GM21367 (cell line): ENCODE measurements around the gene INTS4.
"Not testable (repeated sequence)": the region's sequence is repeated elsewhere in the genome, so short reads cannot be mapped to it uniquely, and the experiment has no call there.

Experiments used
- ATAC-seq: cut with Tn5 transposase; IDR thresholded peaks from one replicate; pipeline ENCODE4 v1.9.1; 2021; ENCODE audit not compliant: unreplicated experiment

INTS4 gene

DNA sequence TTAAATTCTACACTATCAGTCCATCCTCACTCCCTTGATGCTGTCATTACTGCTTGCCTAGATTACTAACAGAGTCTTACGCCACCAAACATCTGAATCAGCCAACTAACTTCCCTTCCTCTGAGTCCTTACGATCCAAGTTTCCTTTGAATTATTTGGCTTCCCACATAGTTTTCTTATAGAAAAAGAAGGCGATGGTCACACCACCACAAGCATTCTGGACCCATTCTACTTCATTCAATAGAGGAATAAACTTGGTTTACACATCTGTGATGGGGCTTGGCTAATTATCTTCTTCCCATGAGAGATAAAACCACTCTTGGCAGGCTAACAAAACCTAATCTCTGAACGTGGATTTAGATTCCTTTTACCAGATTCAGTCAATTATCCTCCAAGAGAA lies 35.0 kb downstream of the INTS4 start:
- no peak for ATAC-seq

DNA sequence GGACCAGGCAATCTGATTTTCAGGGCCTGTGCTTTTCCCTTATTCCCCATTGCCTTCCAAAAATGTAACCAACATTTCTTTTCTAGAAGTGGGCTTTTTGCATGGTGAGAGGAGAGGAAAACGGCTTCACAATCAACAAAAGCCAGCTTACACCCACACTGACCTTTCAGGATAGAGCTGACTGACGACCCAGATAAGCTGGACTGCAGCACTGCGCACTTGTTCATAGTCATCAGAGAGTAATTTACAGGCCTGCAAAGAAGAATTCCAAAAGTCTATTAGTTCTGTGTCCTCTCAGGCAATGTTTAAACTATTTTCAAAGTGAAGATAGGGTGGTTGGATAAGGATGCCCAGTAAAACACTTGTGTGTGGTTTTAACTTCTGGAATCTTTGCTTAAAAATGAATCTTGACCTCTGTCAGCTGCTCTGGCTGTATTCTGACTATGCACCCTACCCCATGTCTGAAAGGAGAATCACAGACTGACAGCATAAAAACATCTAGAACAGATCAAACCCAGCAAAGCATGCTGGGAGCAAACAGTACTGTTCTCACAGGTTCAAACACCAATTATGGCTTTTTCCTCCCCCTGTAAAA lies 35.8 kb downstream of the INTS4 start:
- not testable (repeated sequence) for ATAC-seq

- ATAC-seq, result not testable (repeated sequence)
These were observed 51.2 kb downstream of the INTS4 start for GRCh38 chr11:77943296-77943695.

- ATAC-seq, result not testable (repeated sequence)
These were observed 52.0 kb downstream of the INTS4 start for GRCh38 chr11:77942465-77942864.

DNA sequence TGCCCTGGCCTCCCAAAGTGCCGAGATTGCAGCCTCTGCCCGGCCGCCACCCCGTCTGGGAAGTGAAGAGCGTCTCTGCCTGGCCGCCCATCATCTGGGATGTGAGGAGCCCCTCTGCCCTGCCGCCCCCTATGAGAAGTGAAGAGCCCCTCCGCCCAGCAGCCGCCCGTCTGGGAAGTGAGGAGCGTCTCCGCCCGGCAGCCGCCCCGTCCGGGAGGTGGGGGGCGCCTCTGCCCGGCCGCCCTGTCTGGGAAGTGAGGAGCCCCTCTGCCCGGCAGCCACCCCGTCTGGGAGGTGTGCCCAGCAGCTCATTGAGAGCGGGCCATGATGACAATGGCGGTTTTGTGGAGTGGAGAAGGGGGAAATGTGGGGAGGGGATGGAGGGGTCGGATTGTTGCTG lies 60.9 kb downstream of the INTS4 start:
- ATAC-seq, result not testable (repeated sequence)

- not testable (repeated sequence) for ATAC-seq
These were observed 63.9 kb downstream of the INTS4 start for GRCh38 chr11:77930334-77931208.

GRCh38 chr11:77917713-77918112 lies 76.8 kb downstream of the INTS4 start:
- ATAC-seq, result not testable (repeated sequence)

DNA sequence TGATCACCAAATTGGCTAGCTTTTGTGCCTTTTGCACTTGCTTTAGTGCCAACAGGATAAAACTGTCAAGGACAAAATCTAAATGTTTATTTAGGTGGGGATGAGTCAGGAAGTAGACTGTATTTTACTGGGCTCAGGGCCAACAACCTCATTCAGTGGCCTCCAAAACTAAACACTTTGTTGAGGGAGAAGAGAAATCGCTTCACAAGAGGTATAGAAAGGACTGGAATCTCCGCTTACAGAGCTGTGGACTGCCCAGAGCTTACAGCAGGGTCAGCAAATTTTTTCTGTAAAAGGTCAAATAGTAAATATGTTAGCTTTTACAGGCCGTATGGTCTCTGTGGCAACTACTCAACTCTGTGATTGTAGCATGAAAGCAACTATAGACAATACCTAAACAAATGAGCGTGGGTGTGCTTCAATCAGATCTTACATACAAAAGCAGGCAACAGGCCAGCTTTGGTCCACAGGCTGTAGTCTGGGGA lies 80.1 kb downstream of the INTS4 start:
- ATAC-seq, result not testable (repeated sequence)

GRCh38 chr11:77913608-77914306 lies 80.7 kb downstream of the INTS4 start:
- not testable (repeated sequence) for ATAC-seq

- ATAC-seq, result not testable (repeated sequence)
These were observed 83.6 kb downstream of the INTS4 start for GRCh38 chr11:77910828-77911227.

DNA sequence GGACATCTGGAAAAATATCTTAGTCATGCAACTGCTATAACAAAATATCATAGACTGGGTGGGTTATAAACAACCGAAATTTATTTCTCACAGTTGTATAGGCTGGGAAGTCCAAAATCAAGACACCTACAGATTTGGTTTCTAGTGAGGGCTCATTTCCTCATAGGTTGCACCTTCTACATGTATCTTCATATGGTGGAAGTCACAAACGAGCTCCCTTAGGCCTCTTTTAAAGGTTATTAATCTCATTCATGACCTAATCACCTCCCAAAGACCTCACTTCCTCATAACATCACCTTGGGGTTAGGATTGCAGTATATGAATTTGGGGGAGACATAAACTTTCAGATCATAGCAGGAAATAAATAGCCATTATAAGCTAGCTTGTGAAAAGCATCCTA lies 85.2 kb downstream of the INTS4 start:
- no peak for ATAC-seq

GRCh38 chr11:77908835-77909234 lies 85.6 kb downstream of the INTS4 start:
- no peak for ATAC-seq

DNA sequence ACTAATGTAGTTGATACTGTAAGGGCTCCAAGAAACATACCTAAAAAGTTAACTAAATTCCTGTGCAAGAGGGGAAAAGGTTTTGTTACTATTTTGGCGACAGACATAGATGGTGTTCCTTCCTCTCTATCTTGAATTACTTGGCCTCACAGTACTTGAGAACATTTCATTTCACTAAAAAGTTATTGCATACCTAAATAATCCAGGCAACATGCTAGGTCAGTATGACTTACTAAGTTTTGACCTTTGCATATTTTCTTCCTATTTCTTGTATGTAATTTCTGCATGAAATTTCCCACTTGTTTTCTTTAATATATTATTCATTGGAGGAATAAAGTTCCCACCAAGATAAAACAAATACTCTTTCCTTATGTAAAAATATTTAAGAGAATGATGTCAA lies 99.5 kb downstream of the INTS4 start:
- ATAC-seq, result not testable (repeated sequence)

DNA sequence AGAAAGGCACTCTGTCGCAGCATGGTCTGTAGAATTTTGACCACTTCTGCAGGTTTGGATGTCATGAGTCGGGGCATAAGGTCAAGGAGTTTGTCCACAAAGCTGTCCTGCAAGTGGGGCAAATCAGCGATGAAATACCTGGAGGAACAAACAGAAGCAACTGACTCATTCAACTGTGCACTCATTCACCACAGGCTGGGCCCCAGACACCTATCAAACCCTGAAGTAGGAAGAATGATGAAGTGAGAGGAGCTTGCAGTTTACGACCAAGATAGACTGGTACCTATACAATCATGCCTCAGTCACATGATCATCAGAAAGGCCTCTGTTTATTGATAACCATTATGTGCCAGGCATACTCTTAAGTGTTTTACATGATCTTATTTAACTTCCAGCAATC lies 102.8 kb downstream of the INTS4 start:
- not testable (repeated sequence) for ATAC-seq

DNA sequence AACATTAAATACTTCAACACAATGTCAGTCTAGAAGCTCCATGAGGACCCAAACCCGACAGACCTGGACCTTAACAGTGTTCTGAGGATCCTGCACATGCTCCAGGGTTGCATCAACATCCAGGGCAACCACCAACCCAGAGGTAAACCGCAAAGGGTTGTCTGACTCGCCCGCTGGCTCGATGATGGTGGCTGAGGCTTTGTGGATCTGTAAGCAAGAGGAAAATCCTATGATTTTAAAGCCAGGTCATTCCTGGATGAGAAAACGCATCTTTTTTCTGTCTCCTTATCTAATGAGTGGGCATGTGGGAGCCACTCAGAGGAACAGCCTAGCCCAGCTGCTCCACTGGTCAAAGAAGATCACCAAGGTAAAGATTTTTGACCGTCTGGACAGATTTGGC lies 103.2 kb downstream of the INTS4 start:
- ATAC-seq, result not testable (repeated sequence)

GRCh38 chr11:77890619-77891056 lies 103.8 kb downstream of the INTS4 start:
- ATAC-seq, result not testable (repeated sequence)

DNA sequence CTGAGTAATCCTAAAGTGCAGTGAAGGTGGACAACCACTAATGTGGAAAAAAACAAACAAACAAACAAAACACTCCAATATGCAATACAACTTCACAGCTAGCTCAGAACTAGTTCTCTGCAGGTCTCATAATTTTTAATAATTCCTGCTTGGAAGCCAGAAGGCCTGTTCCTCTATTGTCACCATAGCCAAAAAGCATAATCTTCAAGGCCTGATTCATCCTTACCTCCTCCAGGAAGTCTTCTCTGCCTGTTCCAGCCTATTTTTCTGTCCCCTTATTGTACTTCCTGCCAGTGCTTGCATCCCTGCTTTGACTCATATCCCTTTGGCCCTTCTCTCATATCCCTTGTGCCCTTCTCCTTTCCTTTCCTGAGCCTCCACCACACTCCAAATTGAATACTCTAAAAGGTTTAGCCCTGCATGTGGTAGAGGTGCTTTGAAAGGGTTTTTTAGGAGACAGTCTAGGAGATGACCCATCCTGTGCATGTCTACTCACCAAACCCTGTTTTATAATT lies 104.3 kb downstream of the INTS4 start:
- ATAC-seq, result not testable (repeated sequence)

DNA sequence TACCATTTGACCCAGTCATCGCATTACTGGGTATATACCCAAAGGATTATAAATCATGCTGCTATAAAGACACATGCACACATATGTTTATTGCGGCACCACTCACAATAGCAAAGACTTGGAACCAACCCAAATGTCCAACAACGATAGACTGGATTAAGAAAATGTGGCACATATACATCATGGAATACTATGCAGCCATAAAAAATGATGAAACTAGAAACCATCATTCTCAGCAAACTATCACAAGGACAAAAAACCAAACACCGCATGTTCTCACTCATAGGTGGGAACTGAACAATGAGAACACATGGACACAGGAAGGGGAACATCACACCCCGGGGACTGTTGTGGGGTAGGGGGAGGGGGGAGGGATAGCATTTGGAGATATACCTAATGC lies 105.4 kb downstream of the INTS4 start:
- not testable (repeated sequence) for ATAC-seq

- no peak for ATAC-seq
These were observed 108.1 kb downstream of the INTS4 start for GRCh38 chr11:77886401-77886800.

- ATAC-seq, result no peak
These were observed 109.7 kb downstream of the INTS4 start for GRCh38 chr11:77884829-77885190.

- no peak for ATAC-seq
These were observed 110.2 kb downstream of the INTS4 start for GRCh38 chr11:77884186-77884828.
